Fibroblast of mammary gland (primary cell): ENCODE data around the gene ABHD2.
"Not testable (repeated sequence)": the region's sequence is repeated elsewhere in the genome, so short reads cannot be mapped to it uniquely, and the experiment has no call there.

Experiments used
- DNase-seq: peaks from one replicate; pipeline ENCODE4 v3.0.0-alpha.2; 2010; ENCODE audit warnings: low read depth
- H3K4me3 ChIP-seq: 2 replicates; pipeline ENCODE4 v1.5.1; 2011; ENCODE audit warnings: low read depth, mild to moderate bottlenecking, low read length, moderate library complexity; ENCODE audit not compliant: control insufficient read depth
- CTCF ChIP-seq: conservative IDR thresholded peaks from 2 replicates; pipeline ENCODE4 v1.5.1; 2011; ENCODE audit warnings: low read depth, low read length, inconsistent platforms; ENCODE audit not compliant: control insufficient read depth, insufficient read depth

The ABHD2 gene

GRCh38 chr15:89087830-89088604 is at the start of gene ABHD2:
Gene ABHD2, plus strand, starts transcription at chr15:89088456. Its CDS starts 27,872 bp downstream, at chr15:89116328.
- H3K4me3 ChIP-seq: peak within 1 kb of the TSS; percentile 84
- DNase-seq: peak; percentile 100
- no peak for TF ChIP-seq CTCF

- DNase-seq: no peak
- TF ChIP-seq CTCF: no peak
- H3K4me3 ChIP-seq: no peak overlapping the region
Measured at GRCh38 chr15:89039142-89039541, 49.1 kb upstream of the ABHD2 start.

- DNase-seq: no peak
- no peak overlapping the region for H3K4me3 ChIP-seq
- TF ChIP-seq CTCF: no peak
Measured at GRCh38 chr15:89041507-89041906, 46.7 kb upstream of the ABHD2 start.

- no peak for TF ChIP-seq CTCF
- no peak for DNase-seq
- H3K4me3 ChIP-seq: no peak overlapping the region
Measured at GRCh38 chr15:89042387-89042786, 45.9 kb upstream of the ABHD2 start.

GRCh38 chr15:89043031-89044002 is 44.9 kb upstream of the ABHD2 start:
- H3K4me3 ChIP-seq: no peak overlapping the region
- TF ChIP-seq CTCF: no peak
- no peak for DNase-seq

GRCh38 chr15:89049016-89049666 is 39.1 kb upstream of the ABHD2 start:
- not testable (repeated sequence) for DNase-seq

More at GRCh38 chr15:89049016-89049666, 39.1 kb upstream of the ABHD2 start:
- not testable (repeated sequence) for H3K4me3 ChIP-seq
